GM12874 (cell line): ENCODE measurements around the gene SETDB1.

Experiments used
- TF ChIP-seq, protein P1 (sequence below): IDR thresholded peaks from 2 replicates; pipeline ENCODE4 v1.5.1; 2011; ENCODE audit warnings: low read depth, mild to moderate bottlenecking, control low read depth, low read length, moderate library complexity; ENCODE audit not compliant: insufficient read depth

The SETDB1 gene

DNA sequence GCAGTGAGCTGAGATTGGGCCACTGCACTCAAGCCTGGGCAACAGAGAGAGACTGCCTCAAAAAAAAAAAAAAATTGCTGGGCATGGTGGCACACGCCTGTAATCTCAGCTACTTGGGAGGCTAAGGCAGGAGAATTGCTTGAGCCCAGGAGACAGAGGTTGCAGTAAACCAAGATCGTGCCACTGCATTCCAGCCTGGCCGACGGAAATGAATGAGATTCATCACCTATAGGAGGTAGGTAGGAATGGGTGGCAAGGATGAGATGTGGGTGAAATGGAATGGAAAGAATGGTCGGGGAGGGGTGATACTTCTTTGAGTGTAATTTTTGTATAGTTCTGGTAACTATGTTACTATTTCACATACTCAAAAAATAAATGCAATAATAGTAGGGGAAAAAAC, 23.8 kb upstream of the SETDB1 start:
- TF ChIP-seq, protein P1, sequence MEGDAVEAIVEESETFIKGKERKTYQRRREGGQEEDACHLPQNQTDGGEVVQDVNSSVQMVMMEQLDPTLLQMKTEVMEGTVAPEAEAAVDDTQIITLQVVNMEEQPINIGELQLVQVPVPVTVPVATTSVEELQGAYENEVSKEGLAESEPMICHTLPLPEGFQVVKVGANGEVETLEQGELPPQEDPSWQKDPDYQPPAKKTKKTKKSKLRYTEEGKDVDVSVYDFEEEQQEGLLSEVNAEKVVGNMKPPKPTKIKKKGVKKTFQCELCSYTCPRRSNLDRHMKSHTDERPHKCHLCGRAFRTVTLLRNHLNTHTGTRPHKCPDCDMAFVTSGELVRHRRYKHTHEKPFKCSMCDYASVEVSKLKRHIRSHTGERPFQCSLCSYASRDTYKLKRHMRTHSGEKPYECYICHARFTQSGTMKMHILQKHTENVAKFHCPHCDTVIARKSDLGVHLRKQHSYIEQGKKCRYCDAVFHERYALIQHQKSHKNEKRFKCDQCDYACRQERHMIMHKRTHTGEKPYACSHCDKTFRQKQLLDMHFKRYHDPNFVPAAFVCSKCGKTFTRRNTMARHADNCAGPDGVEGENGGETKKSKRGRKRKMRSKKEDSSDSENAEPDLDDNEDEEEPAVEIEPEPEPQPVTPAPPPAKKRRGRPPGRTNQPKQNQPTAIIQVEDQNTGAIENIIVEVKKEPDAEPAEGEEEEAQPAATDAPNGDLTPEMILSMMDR: no peak

GRCh38 chr1:150902751-150903150, 23.4 kb upstream of the SETDB1 start:
- TF ChIP-seq, protein P1: no peak

DNA sequence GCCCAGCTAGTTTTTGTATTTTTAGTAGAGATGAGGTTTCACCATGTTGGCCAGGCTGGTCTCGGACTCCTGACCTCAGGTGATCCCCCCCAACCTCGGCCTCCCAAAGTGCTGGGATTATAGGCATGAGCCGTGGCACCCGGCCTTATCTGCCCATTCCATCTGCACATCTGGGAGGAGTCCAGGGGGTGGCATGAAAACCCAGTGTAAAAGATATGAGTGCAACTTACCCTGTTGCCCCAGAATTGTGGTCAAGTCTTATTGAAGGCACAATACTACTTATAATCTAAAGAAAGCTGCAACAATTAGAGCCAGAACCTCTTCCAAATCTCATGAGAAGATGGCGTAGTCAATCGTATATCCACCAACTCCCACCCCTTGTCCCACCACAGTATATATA, 20.9 kb upstream of the SETDB1 start:
- TF ChIP-seq, protein P1: no peak

GRCh38 chr1:150906329-150906728, 19.8 kb upstream of the SETDB1 start:
- TF ChIP-seq, protein P1: no peak

DNA sequence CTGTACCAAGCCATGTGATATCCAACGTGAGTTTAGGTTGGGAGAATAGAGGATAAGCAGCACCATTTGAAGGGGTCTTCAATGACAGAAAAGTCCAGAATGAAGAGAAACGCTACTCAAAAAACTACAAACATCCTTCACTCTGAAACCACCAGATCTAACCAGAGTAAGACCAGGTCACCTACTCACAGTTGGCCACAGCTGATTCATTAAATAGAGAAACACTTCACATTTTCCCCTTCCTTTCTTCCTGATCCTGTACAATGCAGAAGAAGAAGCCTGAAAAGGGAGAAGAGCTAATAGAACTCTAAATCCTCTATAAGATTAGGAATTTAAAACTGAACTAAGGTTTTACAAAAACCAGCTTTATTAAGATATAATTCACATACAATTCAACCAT, 19.4 kb upstream of the SETDB1 start:
- TF ChIP-seq, protein P1: no peak

GRCh38 chr1:150909585-150910180, 16.5 kb upstream of the SETDB1 start:
- TF ChIP-seq, protein P1: no peak

DNA sequence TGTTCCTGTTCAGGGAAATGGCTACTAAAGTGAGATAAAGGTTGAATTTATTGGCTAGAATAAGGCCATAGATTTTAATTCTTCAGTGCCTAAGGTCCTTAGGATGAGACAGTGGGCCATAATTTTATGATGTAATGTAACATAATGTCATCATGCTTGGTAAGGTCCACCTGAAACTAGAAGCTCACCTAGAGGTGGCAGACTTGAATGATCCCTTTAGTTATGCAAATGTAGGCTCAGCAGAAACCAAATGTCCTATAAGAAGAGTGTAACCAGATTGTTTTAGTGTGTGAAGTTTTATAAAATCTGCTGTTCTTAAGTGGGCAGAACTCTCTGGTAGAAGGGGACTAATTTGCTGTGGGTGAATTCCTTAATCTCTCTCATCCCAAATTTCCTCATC, 13.5 kb upstream of the SETDB1 start:
- TF ChIP-seq, protein P1: no peak
